ENCODE data around the gene BMP2.

DNA sequence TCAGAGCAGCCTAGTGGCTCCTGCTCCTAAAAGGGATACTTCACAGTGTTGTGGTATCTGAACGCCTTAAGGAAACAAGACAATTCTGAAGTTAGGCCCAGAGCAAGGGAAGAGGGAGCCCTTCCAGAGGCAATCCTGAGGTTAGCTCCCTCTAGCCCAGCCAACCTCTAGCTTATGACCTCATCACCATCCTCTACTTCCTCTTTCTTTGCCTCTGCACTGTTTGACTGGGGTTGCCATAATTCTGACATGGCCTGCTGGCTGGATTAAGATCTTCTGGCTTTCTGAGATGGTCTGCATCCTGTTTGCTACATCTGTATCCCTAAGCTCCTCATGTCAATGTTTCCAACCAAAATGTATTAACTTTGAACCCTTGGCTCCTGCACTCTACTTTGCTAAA lies 23.3 kb upstream of the BMP2 start:
- no peak for TF ChIP-seq EP300 (IDR thresholded peaks at IDR 0.05; ENCODE audit: low read depth)
- TF ChIP-seq POLR2A (IDR thresholded peaks at IDR 0.05) = no peak
- TF ChIP-seq POLR2AphosphoS5 (IDR thresholded peaks at IDR 0.05) = no peak
- TF ChIP-seq, protein P1, sequence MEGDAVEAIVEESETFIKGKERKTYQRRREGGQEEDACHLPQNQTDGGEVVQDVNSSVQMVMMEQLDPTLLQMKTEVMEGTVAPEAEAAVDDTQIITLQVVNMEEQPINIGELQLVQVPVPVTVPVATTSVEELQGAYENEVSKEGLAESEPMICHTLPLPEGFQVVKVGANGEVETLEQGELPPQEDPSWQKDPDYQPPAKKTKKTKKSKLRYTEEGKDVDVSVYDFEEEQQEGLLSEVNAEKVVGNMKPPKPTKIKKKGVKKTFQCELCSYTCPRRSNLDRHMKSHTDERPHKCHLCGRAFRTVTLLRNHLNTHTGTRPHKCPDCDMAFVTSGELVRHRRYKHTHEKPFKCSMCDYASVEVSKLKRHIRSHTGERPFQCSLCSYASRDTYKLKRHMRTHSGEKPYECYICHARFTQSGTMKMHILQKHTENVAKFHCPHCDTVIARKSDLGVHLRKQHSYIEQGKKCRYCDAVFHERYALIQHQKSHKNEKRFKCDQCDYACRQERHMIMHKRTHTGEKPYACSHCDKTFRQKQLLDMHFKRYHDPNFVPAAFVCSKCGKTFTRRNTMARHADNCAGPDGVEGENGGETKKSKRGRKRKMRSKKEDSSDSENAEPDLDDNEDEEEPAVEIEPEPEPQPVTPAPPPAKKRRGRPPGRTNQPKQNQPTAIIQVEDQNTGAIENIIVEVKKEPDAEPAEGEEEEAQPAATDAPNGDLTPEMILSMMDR (IDR thresholded peaks at IDR 0.05) = no peak

All from transverse colon (tissue), 4 donors.